K562 (cell line): Measurements from ENCODE around the gene KAZN. TPM values are rescaled to one million over a fixed set of nuclear protein-coding genes. Genes with fewer than 3 reads are reported as not detected.

Source experiments
- ESRRA ChIP-seq: fragments of 450-650 bp; IDR thresholded peaks from 2 replicates; pipeline ENCODE4 v1.6.1; 2014; ENCODE audit warnings: low read depth, mild to moderate bottlenecking, moderate library complexity, borderline replicate concordance
- MEF2A ChIP-seq: IDR thresholded peaks from 2 replicates; pipeline ENCODE4 v1.6.1; 2011; ENCODE audit warnings: low read depth, mild to moderate bottlenecking, low read length, moderate library complexity; ENCODE audit not compliant: control insufficient read depth
- U2AF1 ChIP-seq: fragments of 200-400 bp; formaldehyde crosslinking; optimal IDR thresholded peaks from 2 replicates; pipeline ENCODE3; 2017; ENCODE audit warnings: mild to moderate bottlenecking, low read depth, low read length, moderate library complexity
- polyA plus RNA-seq, 8 experiments: library from polyadenylated mRNA; depleted of rRNA in 4 of 8; stranded (reverse) in 5 of 8; unstranded in 3 of 8; fragments of >200 nt; fragmentation: Nextera tagmentation in 2 of 8; fragmentation: Illumina TruSeq in 1 of 8; extraction: Ambion mirVana in 2 of 8; extraction: Trizol in 1 of 8; gene quantifications; 2 replicates each; pipeline versions ENCODE4 v1.2.1 to v1.2.3, GENCODE V29; 2011 to 2014; ENCODE audit warnings: inconsistent platforms in 1 of 8, missing spikeins in 1 of 8
- total RNA-seq, 7 experiments: library from RNA; depleted of rRNA in 6 of 7; stranded (reverse); fragments of >200 nt in 6 of 7; fragmentation: Illumina TruSeq in 2 of 7; extraction: Trizol in 2 of 7; gene quantifications; 2 replicates each; pipeline versions ENCODE4 v1.2.1 to v1.2.3, GENCODE V29; 2011 to 2021; ENCODE audit warnings: low replicate concordance in 1 of 7
- TF ChIP-seq, protein P1 (sequence below): IDR thresholded peaks from 3 replicates; pipeline ENCODE4 v1.6.1; 2011; ENCODE audit warnings: borderline replicate concordance, mild to moderate bottlenecking, moderate library complexity; ENCODE audit not compliant: insufficient read length; ENCODE audit errors: extremely low read depth
- TF ChIP-seq, protein P2 (sequence below): fragments of 450-650 bp; conservative IDR thresholded peaks from 2 replicates; pipeline ENCODE4 v1.6.1; 2016; ENCODE audit warnings: missing genetic modification characterization, low read depth, mild to moderate bottlenecking, control low read depth, missing compliant biosample characterization
- TF ChIP-seq, protein P3 (sequence below): sonication (generic); formaldehyde crosslinking; IDR thresholded peaks from 2 replicates; pipeline ENCODE4 v1.9.0; 2022; ENCODE audit warnings: mild to moderate bottlenecking, missing genetic modification reagents
- TF ChIP-seq, protein P4 (sequence below): fragments of 450-650 bp; IDR thresholded peaks from 2 replicates; pipeline ENCODE4 v1.6.1; 2016; ENCODE audit warnings: mild to moderate bottlenecking, moderate library complexity

KAZN gene
- total and polyA plus RNA-seq, 9 of the 15 experiments (the other 6 are each of a cell fraction or from before 2014, with no cell fraction given): 2.1 to 21.6 (median 5.4) TPM

DNA sequence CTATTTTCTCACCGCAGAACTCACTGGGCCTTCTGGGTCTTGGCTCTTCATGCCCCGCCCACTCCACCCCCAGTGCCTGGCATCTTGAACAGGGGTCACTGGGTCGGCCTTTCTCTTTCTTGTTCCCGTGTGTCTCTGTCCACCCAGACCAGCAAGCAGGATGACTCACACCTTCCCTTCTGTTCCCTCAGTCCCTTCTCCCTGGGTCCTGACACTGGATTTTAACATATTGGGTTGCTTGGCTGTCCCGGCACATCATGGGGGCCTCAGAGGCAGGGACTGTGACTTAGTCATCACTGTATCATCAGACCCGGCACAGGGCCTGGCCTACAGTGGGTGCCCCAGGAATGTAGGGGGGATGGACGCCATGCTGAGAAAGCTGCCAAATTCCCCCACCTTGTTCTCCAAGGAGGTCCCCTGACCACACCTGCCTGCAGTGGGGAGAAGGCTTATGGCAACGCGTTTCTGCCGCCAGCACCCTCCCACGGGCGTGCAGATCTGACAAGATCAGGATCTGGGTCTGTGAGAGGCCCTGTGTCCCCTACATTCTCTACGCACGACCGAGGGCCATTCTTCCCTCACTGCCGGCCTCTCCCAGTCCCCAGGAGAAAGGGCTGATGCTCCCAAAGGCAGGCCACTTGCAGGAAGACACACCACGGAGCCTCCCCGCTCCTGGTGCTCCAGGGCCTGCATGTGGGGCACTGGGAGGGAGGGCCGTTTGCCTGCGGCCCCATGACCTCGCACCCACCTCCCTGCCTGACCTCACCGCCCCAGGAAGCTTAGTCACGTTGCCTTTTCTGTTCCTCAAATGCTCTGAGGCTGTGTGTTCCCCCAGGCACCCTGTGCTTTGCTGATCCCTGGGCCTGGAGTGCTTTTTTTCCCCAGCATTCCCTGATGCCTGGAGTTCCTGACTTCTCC, 397.9 kb downstream of the KAZN start (continued):
- TF ChIP-seq, protein P1, sequence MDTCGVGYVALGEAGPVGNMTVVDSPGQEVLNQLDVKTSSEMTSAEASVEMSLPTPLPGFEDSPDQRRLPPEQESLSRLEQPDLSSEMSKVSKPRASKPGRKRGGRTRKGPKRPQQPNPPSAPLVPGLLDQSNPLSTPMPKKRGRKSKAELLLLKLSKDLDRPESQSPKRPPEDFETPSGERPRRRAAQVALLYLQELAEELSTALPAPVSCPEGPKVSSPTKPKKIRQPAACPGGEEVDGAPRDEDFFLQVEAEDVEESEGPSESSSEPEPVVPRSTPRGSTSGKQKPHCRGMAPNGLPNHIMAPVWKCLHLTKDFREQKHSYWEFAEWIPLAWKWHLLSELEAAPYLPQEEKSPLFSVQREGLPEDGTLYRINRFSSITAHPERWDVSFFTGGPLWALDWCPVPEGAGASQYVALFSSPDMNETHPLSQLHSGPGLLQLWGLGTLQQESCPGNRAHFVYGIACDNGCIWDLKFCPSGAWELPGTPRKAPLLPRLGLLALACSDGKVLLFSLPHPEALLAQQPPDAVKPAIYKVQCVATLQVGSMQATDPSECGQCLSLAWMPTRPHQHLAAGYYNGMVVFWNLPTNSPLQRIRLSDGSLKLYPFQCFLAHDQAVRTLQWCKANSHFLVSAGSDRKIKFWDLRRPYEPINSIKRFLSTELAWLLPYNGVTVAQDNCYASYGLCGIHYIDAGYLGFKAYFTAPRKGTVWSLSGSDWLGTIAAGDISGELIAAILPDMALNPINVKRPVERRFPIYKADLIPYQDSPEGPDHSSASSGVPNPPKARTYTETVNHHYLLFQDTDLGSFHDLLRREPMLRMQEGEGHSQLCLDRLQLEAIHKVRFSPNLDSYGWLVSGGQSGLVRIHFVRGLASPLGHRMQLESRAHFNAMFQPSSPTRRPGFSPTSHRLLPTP: no peak
- TF ChIP-seq ESRRA (peak; percentile 46), MEF2A (no peak), U2AF1 (no peak)
- TF ChIP-seq, protein P2, sequence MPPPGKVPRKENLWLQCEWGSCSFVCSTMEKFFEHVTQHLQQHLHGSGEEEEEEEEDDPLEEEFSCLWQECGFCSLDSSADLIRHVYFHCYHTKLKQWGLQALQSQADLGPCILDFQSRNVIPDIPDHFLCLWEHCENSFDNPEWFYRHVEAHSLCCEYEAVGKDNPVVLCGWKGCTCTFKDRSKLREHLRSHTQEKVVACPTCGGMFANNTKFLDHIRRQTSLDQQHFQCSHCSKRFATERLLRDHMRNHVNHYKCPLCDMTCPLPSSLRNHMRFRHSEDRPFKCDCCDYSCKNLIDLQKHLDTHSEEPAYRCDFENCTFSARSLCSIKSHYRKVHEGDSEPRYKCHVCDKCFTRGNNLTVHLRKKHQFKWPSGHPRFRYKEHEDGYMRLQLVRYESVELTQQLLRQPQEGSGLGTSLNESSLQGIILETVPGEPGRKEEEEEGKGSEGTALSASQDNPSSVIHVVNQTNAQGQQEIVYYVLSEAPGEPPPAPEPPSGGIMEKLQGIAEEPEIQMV (tag): no peak
- TF ChIP-seq, protein P3, sequence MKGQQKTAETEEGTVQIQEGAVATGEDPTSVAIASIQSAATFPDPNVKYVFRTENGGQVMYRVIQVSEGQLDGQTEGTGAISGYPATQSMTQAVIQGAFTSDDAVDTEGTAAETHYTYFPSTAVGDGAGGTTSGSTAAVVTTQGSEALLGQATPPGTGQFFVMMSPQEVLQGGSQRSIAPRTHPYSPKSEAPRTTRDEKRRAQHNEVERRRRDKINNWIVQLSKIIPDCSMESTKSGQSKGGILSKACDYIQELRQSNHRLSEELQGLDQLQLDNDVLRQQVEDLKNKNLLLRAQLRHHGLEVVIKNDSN: peak; percentile 73
- TF ChIP-seq, protein P4, sequence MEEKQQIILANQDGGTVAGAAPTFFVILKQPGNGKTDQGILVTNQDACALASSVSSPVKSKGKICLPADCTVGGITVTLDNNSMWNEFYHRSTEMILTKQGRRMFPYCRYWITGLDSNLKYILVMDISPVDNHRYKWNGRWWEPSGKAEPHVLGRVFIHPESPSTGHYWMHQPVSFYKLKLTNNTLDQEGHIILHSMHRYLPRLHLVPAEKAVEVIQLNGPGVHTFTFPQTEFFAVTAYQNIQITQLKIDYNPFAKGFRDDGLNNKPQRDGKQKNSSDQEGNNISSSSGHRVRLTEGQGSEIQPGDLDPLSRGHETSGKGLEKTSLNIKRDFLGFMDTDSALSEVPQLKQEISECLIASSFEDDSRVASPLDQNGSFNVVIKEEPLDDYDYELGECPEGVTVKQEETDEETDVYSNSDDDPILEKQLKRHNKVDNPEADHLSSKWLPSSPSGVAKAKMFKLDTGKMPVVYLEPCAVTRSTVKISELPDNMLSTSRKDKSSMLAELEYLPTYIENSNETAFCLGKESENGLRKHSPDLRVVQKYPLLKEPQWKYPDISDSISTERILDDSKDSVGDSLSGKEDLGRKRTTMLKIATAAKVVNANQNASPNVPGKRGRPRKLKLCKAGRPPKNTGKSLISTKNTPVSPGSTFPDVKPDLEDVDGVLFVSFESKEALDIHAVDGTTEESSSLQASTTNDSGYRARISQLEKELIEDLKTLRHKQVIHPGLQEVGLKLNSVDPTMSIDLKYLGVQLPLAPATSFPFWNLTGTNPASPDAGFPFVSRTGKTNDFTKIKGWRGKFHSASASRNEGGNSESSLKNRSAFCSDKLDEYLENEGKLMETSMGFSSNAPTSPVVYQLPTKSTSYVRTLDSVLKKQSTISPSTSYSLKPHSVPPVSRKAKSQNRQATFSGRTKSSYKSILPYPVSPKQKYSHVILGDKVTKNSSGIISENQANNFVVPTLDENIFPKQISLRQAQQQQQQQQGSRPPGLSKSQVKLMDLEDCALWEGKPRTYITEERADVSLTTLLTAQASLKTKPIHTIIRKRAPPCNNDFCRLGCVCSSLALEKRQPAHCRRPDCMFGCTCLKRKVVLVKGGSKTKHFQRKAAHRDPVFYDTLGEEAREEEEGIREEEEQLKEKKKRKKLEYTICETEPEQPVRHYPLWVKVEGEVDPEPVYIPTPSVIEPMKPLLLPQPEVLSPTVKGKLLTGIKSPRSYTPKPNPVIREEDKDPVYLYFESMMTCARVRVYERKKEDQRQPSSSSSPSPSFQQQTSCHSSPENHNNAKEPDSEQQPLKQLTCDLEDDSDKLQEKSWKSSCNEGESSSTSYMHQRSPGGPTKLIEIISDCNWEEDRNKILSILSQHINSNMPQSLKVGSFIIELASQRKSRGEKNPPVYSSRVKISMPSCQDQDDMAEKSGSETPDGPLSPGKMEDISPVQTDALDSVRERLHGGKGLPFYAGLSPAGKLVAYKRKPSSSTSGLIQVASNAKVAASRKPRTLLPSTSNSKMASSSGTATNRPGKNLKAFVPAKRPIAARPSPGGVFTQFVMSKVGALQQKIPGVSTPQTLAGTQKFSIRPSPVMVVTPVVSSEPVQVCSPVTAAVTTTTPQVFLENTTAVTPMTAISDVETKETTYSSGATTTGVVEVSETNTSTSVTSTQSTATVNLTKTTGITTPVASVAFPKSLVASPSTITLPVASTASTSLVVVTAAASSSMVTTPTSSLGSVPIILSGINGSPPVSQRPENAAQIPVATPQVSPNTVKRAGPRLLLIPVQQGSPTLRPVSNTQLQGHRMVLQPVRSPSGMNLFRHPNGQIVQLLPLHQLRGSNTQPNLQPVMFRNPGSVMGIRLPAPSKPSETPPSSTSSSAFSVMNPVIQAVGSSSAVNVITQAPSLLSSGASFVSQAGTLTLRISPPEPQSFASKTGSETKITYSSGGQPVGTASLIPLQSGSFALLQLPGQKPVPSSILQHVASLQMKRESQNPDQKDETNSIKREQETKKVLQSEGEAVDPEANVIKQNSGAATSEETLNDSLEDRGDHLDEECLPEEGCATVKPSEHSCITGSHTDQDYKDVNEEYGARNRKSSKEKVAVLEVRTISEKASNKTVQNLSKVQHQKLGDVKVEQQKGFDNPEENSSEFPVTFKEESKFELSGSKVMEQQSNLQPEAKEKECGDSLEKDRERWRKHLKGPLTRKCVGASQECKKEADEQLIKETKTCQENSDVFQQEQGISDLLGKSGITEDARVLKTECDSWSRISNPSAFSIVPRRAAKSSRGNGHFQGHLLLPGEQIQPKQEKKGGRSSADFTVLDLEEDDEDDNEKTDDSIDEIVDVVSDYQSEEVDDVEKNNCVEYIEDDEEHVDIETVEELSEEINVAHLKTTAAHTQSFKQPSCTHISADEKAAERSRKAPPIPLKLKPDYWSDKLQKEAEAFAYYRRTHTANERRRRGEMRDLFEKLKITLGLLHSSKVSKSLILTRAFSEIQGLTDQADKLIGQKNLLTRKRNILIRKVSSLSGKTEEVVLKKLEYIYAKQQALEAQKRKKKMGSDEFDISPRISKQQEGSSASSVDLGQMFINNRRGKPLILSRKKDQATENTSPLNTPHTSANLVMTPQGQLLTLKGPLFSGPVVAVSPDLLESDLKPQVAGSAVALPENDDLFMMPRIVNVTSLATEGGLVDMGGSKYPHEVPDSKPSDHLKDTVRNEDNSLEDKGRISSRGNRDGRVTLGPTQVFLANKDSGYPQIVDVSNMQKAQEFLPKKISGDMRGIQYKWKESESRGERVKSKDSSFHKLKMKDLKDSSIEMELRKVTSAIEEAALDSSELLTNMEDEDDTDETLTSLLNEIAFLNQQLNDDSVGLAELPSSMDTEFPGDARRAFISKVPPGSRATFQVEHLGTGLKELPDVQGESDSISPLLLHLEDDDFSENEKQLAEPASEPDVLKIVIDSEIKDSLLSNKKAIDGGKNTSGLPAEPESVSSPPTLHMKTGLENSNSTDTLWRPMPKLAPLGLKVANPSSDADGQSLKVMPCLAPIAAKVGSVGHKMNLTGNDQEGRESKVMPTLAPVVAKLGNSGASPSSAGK: peak; percentile 70
